GM18907 (cell line): ENCODE measurements around the gene UBE2D4.
"Not testable (repeated sequence)": the region's sequence is repeated elsewhere in the genome, so short reads cannot be mapped to it uniquely, and the experiment has no call there.

Experiments used
- ATAC-seq: cut with Tn5 transposase; IDR thresholded peaks from one replicate; pipeline ENCODE4 v1.9.1; 2021; ENCODE audit warnings: mild to moderate bottlenecking, moderate library complexity; ENCODE audit not compliant: unreplicated experiment

Gene UBE2D4

DNA sequence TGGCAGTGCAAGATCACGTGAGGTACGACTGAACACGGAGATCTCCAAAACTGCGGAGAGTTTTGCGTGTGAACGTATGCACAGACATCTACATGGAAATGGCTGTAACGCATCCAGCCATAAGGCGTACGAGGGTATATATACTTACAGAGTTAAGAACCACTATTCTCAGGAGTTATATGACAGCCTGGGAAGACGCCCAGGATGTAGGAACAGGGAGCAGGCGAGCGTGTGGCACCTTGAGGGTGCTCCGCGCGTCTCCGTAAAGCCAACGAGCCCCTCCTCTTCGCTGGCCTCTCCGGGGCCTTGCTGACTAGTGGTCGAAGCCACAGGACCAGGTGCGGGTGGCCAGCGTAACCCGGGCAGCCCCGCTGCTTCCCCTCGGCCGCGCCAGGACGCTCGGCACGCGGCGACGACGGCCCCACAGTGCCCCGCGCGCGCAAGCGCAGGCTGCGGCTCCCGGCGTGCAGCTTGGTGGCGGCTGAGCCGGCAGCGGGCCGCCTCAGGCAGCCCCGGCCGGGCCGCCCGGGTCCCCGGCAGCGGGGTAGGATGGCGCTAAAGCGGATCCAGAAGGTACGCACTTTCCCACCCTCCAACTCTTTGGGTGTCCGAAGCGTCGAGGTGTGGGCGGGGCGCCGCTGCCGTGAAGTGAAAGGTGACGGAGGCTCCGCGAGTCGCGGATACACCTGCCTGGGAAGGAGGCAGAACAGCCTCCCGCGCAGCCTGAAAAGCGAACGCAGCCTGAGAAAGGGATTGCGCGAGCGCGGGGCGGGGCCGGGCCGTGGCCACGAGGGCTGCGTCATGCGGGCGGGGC lies at the start of gene UBE2D4:
Gene UBE2D4 (plus strand): TSS at position 453 of the 814 bp plus-strand sequence. CDS start 97 bp downstream, at position 550.
- ATAC-seq, result peak; percentile 92

GRCh38 chr7:43876976-43877745 lies 49.1 kb upstream of the UBE2D4 start:
- no peak for ATAC-seq

DNA sequence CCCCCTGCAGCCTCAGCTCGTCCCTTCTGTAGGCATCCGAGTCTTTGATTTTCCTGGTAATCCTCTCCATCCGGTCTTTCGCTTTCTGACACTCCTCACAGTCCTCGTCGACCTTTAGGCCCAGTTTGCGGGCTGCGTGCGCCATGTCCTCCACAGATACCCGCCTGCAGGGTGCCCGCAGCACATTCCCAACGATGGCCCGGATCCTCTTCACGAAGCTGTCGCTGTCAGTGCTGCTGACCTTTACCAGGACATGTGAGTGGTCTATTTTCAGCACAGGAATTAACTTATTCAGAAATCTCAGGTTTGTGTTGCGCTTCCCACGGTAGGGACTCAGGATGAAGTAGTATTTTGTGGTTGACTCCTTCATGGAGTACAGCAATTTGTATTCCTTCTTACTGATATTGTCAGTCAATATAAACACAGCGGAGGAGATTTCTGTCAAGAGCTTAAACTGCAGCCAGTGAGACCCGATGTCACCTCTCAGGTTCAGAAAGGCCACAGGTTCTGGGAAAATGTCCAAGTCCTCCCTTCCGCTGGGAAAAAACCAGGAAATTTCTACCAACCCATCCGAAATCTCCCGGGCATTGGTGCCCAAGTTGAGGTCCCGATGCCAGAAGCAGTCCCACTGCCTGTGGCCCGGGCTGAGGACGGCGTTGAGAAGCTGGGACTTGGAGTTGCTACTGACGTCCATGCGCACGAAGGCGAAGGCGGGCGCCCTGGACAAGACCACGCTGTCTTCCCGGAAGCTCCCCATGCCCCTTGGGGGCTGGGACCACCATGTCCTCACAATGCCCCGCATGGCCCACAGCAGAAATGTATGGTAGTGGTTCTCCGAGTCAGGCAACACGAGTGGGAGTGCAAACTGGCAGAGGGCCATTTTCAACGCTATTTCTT lies 48.0 kb upstream of the UBE2D4 start:
- ATAC-seq, result no peak

DNA sequence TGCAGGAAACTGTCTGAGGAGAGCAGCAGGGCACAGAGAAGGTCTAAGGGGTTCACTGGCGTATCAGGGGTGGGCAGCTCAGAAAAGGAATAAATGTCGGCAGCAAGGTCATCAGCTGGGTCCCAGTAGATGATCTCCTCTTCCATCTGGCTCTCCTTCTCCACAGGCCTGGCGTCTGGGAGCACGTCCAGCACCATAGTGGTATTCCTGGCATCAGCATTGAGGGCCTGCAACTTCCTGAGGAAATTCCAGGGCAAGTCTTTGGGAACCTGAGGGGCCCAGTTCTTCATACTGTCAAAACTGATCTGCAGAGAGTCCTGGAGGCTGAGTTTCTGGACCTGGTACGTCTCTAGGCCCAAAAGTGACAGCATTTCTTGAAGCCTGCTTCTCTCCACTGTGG lies 47.4 kb upstream of the UBE2D4 start:
- ATAC-seq, result no peak

DNA sequence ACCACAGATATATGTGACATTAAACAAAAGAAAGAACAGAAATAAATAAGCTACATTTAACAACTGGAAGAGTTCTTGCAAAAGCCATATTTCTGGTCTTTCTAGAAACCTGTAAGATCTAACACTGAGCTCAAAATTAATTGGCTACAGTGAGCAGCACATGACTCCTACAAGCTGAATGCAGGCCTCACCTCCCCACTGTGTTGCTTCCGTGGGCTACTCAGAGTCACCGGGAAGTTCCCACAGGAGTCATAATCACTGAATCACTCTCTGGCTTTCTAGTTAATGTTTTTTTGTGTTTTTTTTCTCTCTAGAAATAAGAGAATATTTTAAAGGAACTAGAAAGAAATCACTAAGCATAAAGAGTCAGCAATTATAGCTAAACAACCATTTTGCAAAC lies 46.8 kb upstream of the UBE2D4 start:
- no peak for ATAC-seq

DNA sequence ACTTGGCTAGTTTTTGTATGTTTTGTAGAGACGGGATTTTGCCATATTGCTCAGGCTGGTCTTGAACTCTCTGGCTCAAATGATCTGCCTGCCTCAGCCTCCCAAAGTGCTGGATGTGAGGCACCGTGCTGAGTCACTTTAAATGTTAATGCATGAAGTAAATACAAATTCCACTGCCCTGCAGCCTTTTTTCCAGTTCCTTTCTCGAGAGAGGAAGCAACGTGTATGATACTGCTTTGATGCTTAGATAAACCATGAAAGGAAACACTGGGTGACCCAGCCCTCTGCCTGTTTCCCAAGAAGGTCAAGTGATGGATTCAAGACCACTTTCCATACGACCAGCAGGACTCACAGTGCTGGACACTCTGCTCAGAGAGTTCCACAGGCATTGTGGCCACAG lies 45.6 kb upstream of the UBE2D4 start:
- no peak for ATAC-seq

DNA sequence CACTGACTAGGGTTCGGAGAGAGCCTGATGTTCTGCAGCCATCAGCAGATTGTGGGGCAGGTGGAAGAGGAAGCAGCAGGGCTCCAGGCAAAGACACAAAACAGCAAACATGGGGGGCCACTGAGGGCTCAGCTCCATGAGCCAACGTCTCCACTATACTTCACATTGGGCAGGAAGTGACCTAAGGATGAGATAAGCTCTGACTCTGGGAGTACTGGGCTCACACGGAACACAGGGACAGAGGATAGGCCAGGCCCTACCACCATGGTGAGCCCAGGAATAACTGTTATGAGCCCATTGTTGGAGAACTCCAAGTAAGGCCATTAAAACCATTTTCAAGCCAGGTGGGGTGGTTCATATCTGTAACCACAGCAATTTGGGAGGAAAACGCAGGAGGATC lies 42.0 kb upstream of the UBE2D4 start:
- ATAC-seq, result no peak

- no peak for ATAC-seq
Measured at GRCh38 chr7:43884617-43885016, 41.6 kb upstream of the UBE2D4 start.

- no peak for ATAC-seq
Measured at GRCh38 chr7:43888993-43889945, 37.0 kb upstream of the UBE2D4 start.

DNA sequence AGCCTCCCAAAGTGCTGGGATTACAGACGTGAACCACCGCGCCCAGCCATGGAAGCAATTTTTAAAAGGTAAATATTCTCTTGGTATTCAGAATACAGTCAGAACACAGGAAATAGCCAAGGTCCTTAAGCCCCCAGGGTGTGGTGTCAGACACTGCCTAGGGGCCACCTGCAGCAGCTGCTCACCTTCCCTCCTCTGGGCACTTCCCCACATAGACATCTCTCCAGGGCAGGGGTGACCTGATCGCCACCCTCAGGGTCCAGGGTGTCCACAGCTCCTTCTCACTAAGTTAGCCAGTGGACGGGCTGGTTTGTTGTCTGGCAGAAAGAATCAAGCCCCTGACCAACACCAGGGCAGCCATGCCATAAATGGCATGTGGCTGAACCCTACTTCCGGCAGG lies 35.8 kb upstream of the UBE2D4 start:
- ATAC-seq, result no peak

GRCh38 chr7:43891069-43891955 lies 34.9 kb upstream of the UBE2D4 start:
- ATAC-seq, result no peak

- ATAC-seq, result no peak
Measured at GRCh38 chr7:43895847-43896415, 30.3 kb upstream of the UBE2D4 start.

DNA sequence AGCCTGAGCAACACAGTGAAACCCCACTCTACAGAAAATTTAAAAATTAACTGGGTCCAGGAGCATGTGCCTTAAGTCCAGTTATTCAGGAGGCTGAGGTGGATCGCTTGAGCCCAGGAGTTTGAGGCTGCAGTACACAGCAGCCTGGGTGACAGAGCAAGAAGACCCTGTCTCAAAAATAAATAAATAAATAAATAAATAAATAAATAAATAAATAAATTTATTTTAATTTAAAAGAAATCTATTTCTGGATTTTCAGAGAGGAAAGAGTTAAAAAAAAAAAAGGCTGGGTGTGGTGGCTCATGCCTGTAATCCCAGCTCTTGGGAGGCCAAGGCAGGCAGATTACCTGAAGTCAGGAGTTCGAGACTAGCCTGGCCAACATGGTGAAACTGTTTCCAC lies 27.7 kb upstream of the UBE2D4 start:
- not testable (repeated sequence) for ATAC-seq

DNA sequence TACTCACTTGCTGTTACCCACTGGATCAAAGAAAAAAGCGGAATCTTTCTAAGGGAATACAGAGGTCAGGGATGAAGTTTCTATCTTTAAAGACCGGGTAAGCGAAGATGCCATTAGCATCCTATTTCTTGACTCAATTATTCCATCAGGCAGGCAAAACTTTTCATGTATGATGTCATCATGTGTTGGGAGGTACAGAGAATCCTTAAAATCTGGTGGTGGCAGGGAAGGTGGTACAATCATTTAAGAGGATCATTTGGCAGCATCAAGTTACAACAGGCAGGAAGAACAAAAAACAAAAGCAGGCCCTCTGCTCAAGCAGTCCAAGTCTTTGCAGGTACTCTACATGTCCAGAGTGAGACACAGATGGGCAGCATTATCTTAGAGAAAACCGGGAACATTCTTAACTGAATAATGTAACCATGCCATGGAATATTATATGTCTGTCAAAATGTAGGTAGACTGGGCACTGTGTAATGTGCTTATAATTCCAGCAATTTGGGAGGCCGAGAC lies 23.6 kb upstream of the UBE2D4 start:
- ATAC-seq, result no peak

- ATAC-seq, result no peak
Measured at GRCh38 chr7:43904533-43905208, 21.6 kb upstream of the UBE2D4 start.

DNA sequence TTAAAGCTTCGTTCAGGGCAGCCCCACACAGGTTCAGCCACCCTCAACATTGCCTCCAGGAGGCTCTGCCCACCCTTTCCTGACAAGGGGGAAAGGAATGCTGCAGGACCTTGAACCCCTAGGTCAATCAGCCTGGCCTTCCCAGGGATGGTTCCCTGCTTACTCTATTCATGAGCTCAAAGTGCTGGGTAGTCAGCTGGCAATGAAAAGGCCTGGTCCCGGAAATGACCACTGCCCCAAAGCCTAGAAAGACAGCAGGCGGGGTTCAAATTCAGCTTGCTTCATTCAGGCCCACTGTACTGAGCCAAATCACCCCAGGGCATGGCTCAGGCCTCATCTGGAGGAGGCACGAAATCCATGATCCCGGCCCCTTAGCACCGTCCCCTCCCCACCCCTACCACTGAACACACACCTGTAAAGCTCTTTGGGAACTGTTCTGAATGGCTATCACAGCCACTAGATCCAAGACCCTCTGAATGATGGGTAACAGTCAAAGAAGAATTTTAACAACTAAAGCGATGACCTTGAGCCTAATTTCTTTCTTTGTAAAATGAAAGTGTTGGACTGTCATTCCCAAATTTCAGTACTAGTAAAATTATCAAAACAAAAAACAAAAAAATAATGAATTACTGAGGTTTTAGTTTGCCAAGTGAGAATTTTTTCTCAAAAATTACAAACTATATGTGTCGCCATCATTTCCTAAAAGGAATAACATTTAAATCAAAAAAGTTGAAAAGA lies 20.9 kb upstream of the UBE2D4 start:
- no peak for ATAC-seq

GRCh38 chr7:43905956-43906330 lies 20.3 kb upstream of the UBE2D4 start:
- ATAC-seq, result peak; percentile 45
